GM21737 (cell line): ENCODE measurements around the gene CCDC152.
"Not testable (repeated sequence)": the region's sequence is repeated elsewhere in the genome, so short reads cannot be mapped to it uniquely, and the experiment has no call there.

ENCODE experiments used
- ATAC-seq: cut with Tn5 transposase; IDR thresholded peaks from one replicate; pipeline ENCODE4 v1.9.1; 2021; ENCODE audit warnings: mild to moderate bottlenecking, moderate library complexity; ENCODE audit not compliant: unreplicated experiment

The CCDC152 gene

GRCh38 chr5:42811591-42812446 lies 55.2 kb downstream of the CCDC152 start, which contains the start of gene SELENOP:
Gene SELENOP (minus strand): TSS chr5:42811892. CDS start chr5:42808353, 3,539 bp downstream.
- ATAC-seq = no peak

GRCh38 chr5:42812620-42813019 lies 56.0 kb downstream of the CCDC152 start:
- ATAC-seq = no peak

GRCh38 chr5:42813533-42813932 lies 56.9 kb downstream of the CCDC152 start:
- no peak for ATAC-seq

GRCh38 chr5:42816546-42816945 lies 59.9 kb downstream of the CCDC152 start:
- not testable (repeated sequence) for ATAC-seq

- ATAC-seq = no peak
Measured at GRCh38 chr5:42819745-42820144, 63.1 kb downstream of the CCDC152 start.

- no peak for ATAC-seq
Measured at GRCh38 chr5:42822548-42822947, 65.9 kb downstream of the CCDC152 start.

GRCh38 chr5:42824347-42824976 lies 67.8 kb downstream of the CCDC152 start:
- ATAC-seq = no peak

GRCh38 chr5:42825422-42826148 lies 69.0 kb downstream of the CCDC152 start:
- ATAC-seq = no peak

GRCh38 chr5:42826757-42827515 lies 70.3 kb downstream of the CCDC152 start:
- no peak for ATAC-seq

GRCh38 chr5:42828671-42829070 lies 72.1 kb downstream of the CCDC152 start:
- no peak for ATAC-seq

- no peak for ATAC-seq
Measured at GRCh38 chr5:42830924-42831323, 74.3 kb downstream of the CCDC152 start.

- no peak for ATAC-seq
Measured at GRCh38 chr5:42832060-42832459, 75.4 kb downstream of the CCDC152 start.

- ATAC-seq = no peak
Measured at GRCh38 chr5:42836070-42836769, 79.6 kb downstream of the CCDC152 start.

GRCh38 chr5:42837601-42838000 lies 81.0 kb downstream of the CCDC152 start:
- no peak for ATAC-seq

GRCh38 chr5:42839196-42839595 lies 82.6 kb downstream of the CCDC152 start:
- ATAC-seq = no peak

GRCh38 chr5:42840269-42840668 lies 83.7 kb downstream of the CCDC152 start:
- ATAC-seq = no peak

- no peak for ATAC-seq
Measured at GRCh38 chr5:42840842-42841567, 84.4 kb downstream of the CCDC152 start.

- ATAC-seq = no peak
Measured at GRCh38 chr5:42842921-42843641, 86.5 kb downstream of the CCDC152 start.
